Measurements from ENCODE around the gene INTS11. TPM values are rescaled to one million over a fixed set of nuclear protein-coding genes. Genes with fewer than 3 reads are reported as not detected.
"Not testable (repeated sequence)": the region's sequence is repeated elsewhere in the genome, so short reads cannot be mapped to it uniquely, and the experiment has no call there.

INTS11 gene
- total RNA-seq, 1 donor from 2014 or later, result 61.5 TPM

- DNase-seq, result no peak
These were observed 5.1 kb upstream of the INTS11 start for GRCh38 chr1:1329304-1330210.

- no peak for DNase-seq
These were observed 3.8 kb upstream of the INTS11 start for GRCh38 chr1:1328254-1328653.

GRCh38 chr1:1327291-1327690 lies 2.8 kb upstream of the INTS11 start:
- no peak for DNase-seq

GRCh38 chr1:1326075-1326605 lies 1.7 kb upstream of the INTS11 start:
- DNase-seq, result no peak

GRCh38 chr1:1325288-1326074 lies 1.0 kb upstream of the INTS11 start:
- no peak for DNase-seq

- no peak for DNase-seq
These were observed 356 bp downstream of the INTS11 start for GRCh38 chr1:1324084-1324523.

GRCh38 chr1:1322952-1323351 lies 1.5 kb downstream of the INTS11 start:
- no peak for DNase-seq

GRCh38 chr1:1322418-1322817 lies 2.0 kb downstream of the INTS11 start:
- no peak for DNase-seq

- DNase-seq, result no peak
These were observed 3.0 kb downstream of the INTS11 start for GRCh38 chr1:1321477-1321876.

GRCh38 chr1:1320666-1321448 lies 3.6 kb downstream of the INTS11 start:
- DNase-seq, result no peak

- DNase-seq, result no peak
These were observed 4.9 kb downstream of the INTS11 start for GRCh38 chr1:1319646-1319941.

GRCh38 chr1:1318777-1319645 lies 5.4 kb downstream of the INTS11 start:
- DNase-seq, result no peak

- peak; percentile 87 for DNase-seq
These were observed 6.3 kb downstream of the INTS11 start for GRCh38 chr1:1318131-1318652.

- no peak for DNase-seq
These were observed 7.0 kb downstream of the INTS11 start for GRCh38 chr1:1317420-1317819.

GRCh38 chr1:1316199-1316598 lies 8.3 kb downstream of the INTS11 start:
- DNase-seq, result not testable (repeated sequence)

GRCh38 chr1:1315435-1315954 lies 9.0 kb downstream of the INTS11 start:
- DNase-seq, result no peak

- DNase-seq, result no peak
These were observed 9.7 kb downstream of the INTS11 start for GRCh38 chr1:1314678-1315335.

- DNase-seq, result no peak
These were observed 10.2 kb downstream of the INTS11 start for GRCh38 chr1:1314237-1314586.

- no peak for DNase-seq
These were observed 10.8 kb downstream of the INTS11 start for GRCh38 chr1:1313500-1314236.

Data from tongue (tissue), 2 donors.